ENCODE data around the gene MAD1L1.

MAD1L1 gene

DNA sequence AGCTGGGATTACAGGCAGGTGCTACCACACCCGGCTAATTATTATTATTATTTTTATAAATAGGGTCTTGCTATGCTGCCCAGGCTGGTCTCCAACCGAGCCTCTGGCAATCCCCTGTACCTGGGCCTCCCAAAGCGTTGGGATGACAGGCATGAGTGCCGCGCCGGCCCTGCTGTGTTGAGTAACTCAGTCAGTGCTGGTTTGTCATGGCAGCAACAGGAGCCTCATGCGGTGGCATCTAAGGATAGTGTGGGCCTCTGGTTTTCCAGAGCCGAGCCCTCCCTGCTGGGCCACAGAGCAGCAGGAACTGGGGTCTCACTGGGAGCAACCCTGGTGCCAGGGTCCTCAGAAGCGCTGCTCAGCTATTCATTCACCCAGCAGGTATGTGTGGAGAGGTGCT, 318.0 kb downstream of the MAD1L1 start:
- TF ChIP-seq, protein P1, sequence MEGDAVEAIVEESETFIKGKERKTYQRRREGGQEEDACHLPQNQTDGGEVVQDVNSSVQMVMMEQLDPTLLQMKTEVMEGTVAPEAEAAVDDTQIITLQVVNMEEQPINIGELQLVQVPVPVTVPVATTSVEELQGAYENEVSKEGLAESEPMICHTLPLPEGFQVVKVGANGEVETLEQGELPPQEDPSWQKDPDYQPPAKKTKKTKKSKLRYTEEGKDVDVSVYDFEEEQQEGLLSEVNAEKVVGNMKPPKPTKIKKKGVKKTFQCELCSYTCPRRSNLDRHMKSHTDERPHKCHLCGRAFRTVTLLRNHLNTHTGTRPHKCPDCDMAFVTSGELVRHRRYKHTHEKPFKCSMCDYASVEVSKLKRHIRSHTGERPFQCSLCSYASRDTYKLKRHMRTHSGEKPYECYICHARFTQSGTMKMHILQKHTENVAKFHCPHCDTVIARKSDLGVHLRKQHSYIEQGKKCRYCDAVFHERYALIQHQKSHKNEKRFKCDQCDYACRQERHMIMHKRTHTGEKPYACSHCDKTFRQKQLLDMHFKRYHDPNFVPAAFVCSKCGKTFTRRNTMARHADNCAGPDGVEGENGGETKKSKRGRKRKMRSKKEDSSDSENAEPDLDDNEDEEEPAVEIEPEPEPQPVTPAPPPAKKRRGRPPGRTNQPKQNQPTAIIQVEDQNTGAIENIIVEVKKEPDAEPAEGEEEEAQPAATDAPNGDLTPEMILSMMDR (IDR thresholded peaks at IDR 0.05) = no peak

DNA sequence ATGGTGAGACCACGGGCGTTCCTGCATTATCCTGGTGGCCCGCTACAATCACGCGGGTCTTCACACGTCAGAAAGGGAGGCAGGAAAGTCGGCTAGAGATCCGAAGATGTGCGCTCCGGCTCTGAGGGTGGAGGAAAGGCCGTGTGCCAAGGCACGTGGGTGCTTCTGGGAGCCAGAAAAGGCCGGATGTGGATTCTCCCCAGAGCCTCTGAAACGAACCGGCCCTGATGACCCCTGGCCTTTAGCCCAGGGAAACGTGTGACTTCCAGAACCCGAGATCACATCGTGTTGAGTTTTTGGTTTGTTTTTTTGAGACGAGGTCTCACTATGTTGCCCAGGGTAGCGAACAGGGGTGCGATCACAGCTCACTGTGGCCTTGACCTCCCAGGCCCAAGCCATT, 318.4 kb downstream of the MAD1L1 start:
- TF ChIP-seq, protein P1 (IDR thresholded peaks at IDR 0.05) = no peak

DNA sequence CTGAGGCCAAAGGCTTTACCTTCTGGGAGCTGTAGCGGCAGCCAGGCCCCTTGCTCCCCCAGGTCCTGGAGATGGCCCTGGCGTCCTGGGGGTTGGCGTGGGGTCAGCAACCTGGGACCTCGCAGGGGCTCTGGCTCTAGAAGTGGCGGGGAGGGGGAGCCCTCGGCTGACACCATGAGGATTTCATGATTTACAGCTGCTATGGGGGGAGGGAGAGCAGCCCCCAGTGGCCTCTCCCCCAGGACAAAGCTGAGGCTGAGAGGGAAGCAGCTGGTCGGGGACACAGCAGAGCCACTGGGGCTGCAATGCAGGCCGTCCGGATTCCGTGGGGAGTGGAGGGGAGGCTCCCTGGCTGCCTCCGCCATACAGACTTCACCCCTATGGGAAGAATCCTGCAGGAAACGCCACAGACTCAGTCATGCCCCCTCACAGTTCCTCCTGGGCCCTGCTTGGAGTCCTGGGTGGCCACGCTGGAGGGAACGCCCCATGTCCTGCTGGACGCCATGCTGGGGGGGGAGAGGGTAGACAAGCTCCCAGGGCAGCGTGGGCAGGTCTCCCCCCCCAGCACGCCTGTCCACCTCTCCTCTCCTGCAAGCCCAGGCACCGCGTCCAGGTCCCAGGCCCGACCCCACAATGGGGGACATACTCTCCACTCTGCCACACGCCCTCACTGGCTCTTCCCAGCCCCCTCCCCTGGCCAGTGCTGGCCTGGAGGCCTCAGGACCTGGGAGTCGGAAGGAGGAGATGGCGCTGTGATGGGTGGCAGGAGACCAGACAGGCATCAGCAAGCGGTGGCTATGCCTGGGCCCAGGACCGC, 319.1 kb downstream of the MAD1L1 start:
- TF ChIP-seq, protein P1 (IDR thresholded peaks at IDR 0.05) = no peak

DNA sequence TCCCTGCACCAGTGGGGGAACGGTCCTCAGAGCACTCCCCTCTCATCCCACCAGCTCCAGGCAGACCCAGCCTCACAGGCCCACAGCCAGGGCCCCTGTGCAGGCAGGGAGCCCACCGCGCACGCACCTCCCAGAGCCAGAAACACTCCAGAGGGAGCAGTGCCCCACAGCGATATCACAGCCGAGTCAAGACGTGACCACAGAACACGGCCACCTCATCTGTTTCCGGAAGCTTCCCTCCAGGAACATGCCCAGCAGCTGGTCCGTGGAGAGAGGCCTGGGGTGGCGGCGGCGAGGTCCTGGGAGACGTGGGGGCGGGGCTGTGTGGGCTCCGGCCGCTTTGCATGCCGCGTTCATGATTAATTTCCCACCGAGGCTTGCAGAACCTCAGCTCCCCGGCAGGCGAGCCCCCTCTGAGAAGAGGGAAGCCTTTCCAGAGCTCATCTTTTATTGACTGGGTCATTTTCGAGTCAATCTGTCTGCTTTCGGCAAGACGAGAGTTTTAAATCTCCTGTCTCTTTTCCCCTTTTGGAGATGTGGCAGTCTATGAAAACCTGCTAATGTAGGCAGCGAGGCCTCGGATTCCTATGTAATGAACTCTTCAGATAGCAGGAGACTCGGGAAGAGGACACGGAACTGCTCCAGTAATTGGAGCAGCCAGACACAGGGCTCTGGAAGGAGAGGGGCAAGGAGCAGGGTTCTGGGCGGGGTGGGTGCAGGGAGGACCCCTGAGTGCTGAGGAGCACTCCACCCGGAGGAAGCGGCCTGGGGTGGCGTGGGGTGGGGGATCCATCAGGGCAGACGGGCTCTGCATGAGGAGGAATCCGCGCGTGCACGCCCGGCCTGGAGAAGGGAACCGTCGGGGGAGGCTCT, 319.9 kb downstream of the MAD1L1 start:
- TF ChIP-seq, protein P1 (IDR thresholded peaks at IDR 0.05) = no peak

DNA sequence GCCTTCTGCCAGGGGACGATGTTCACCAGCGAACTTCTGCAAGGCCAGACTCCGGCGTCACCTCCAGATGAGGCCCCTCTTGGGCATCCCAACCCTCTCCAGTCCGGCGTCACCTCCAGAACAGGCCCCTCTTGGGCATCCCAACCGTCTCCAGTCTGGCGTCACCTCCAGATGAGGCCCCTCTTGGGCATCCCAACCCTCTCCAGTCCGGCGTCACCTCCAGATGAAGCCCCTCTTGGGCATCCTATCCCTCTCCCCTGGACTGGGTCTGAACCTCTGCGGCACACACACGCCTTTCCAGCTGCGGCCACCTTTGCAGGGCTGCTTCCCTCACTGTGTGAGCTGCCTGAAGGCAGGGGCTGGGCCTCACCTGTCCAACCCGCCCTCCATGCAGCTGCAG, 321.2 kb downstream of the MAD1L1 start:
- TF ChIP-seq, protein P1 (IDR thresholded peaks at IDR 0.05) = no peak

DNA sequence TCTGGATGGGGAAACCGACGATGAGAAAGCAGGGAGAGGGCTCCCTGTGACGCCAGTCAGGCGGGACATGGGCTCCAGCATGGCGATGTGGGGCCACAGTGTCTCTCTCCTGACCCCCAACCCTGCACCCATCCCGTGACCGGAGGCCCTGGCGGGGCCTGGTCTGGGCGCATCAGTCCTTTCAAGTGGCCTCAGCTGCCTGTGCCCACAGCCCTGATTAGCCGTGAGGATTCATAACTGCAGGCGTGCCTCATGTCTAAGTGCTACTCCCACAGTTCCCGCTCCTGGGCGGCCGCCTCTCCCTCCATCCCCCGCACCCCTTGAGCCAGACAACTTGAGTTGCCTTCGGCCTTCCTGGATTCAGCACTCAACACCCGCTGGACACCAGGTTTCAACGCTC, 321.9 kb downstream of the MAD1L1 start:
- TF ChIP-seq, protein P1 (IDR thresholded peaks at IDR 0.05) = no peak

DNA sequence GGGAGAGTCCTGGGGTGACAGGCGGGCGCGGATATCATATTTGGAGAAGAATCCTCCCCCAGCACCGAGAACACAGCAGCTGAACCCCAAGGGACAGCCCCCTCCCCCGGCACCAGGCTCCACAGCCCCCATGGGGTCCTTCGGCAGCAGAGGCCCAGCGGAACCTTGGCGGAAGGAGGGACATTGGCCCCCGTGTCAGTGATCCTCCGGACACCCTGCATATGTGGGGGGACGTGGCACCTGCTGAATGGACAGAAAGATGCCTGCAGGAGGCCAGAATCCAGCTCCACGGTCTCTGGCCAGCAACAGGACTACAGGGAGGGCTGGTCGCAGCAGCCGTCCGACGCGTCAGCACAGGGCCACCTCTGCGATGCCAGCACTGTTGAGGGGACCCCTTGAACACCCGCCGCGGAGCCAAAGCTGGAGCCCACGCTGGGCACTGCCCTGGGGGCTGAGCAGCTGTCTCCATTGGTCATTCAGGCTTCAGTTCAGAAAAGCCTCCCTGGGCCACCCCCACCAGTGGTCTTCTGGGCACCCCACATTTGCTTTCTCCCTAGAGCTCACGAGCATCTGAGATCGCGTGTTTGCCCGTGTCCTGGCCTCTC, 322.6 kb downstream of the MAD1L1 start:
- TF ChIP-seq, protein P1 (IDR thresholded peaks at IDR 0.05) = no peak

Data from LNCAP (cell line).